Neuronal stem cell (in vitro differentiated cells): ENCODE data around the gene PLXNC1.

Experiments
- DNase-seq: peaks from one replicate; pipeline ENCODE4 v3.0.0-alpha.2; 2013; ENCODE audit warnings: low spot score
- H2AFZ ChIP-seq: one replicate; pipeline ENCODE4 v1.6.1; 2013; ENCODE audit warnings: mild to moderate bottlenecking, low read length, inconsistent platforms
- H2AK5ac ChIP-seq: 2 replicates; pipeline ENCODE4 v1.6.1; 2013; ENCODE audit warnings: low read depth, mild to moderate bottlenecking, inconsistent platforms, low read length, moderate library complexity, mixed read lengths
- H2BK120ac ChIP-seq: 2 replicates; pipeline ENCODE4 v1.6.1; 2013; ENCODE audit warnings: low read depth, mild to moderate bottlenecking, inconsistent platforms, low read length, moderate library complexity, mixed read lengths
- H2BK12ac ChIP-seq: one replicate; pipeline ENCODE4 v1.6.1; 2013; ENCODE audit warnings: low read length, inconsistent platforms
- H2BK15ac ChIP-seq: 2 replicates; pipeline ENCODE4 v1.6.1; 2013; ENCODE audit warnings: mild to moderate bottlenecking, low read length, inconsistent platforms, mixed read lengths
- H2BK5ac ChIP-seq: one replicate; pipeline ENCODE4 v1.6.1; 2013; ENCODE audit warnings: inconsistent platforms, mild to moderate bottlenecking, low read length, moderate library complexity
- H3K14ac ChIP-seq: one replicate; pipeline ENCODE4 v1.6.1; 2013; ENCODE audit warnings: low read length, inconsistent platforms
- H3K18ac ChIP-seq: 2 replicates; pipeline ENCODE4 v1.6.1; 2013; ENCODE audit warnings: low read length, inconsistent platforms
- H3K23ac ChIP-seq: 2 replicates; pipeline ENCODE4 v1.6.1; 2013; ENCODE audit warnings: low read depth, mild to moderate bottlenecking, mixed read lengths, low read length, inconsistent platforms; ENCODE audit not compliant: poor library complexity
- H3K27ac ChIP-seq: replicated peaks from 3 replicates; pipeline ENCODE4 v1.5.1; 2013; ENCODE audit warnings: low read length, inconsistent platforms
- H3K27me3 ChIP-seq, 3 experiments: 2 replicates each; pipeline ENCODE4 v1.6.1; 2013; ENCODE audit warnings: low read length in 3 of 3, mild to moderate bottlenecking in 2 of 3, inconsistent platforms in 1 of 3, low read depth in 1 of 3, mixed read lengths in 1 of 3, moderate library complexity in 1 of 3; ENCODE audit not compliant: control insufficient read depth in 3 of 3, insufficient read depth in 3 of 3
- H3K36me3 ChIP-seq, 2 donors: replicated peaks in 1 of 2; 2 replicates each; pipeline ENCODE4 v1.6.1; 2013; ENCODE audit warnings: low read length in 2 of 2; ENCODE audit not compliant: control insufficient read depth in 2 of 2, insufficient read depth in 2 of 2
- H3K4ac ChIP-seq: 2 replicates; pipeline ENCODE4 v1.6.1; 2013; ENCODE audit warnings: inconsistent platforms, mild to moderate bottlenecking, low read length, moderate library complexity
- H3K4me1 ChIP-seq, 2 donors: 1 replicate in 1 of 2; 2 replicates in 1 of 2; pipeline ENCODE4 v1.6.1; 2013; ENCODE audit warnings: low read length in 2 of 2, low read depth in 1 of 2; ENCODE audit not compliant: control insufficient read depth in 2 of 2, insufficient read depth in 1 of 2
- H3K4me2 ChIP-seq: one replicate; pipeline ENCODE4 v1.6.1; 2013; ENCODE audit warnings: mild to moderate bottlenecking, low read length, inconsistent platforms; ENCODE audit not compliant: insufficient read depth, poor library complexity, severe bottlenecking
- H3K4me3 ChIP-seq, 2 donors: 2 replicates each; pipeline ENCODE4 v1.5.1; 2013; ENCODE audit warnings: low read length in 2 of 2, mild to moderate bottlenecking in 2 of 2, inconsistent platforms in 1 of 2, moderate library complexity in 1 of 2
- H3K79me1 ChIP-seq: one replicate; pipeline ENCODE4 v1.6.1; 2013; ENCODE audit warnings: low read depth, mild to moderate bottlenecking, inconsistent platforms, low read length, moderate library complexity
- H3K9ac ChIP-seq: one replicate; pipeline ENCODE4 v1.6.1; 2013; ENCODE audit warnings: mild to moderate bottlenecking, low read depth, low read length, inconsistent platforms; ENCODE audit not compliant: poor library complexity
- H3K9me3 ChIP-seq, 2 donors: replicated peaks in 1 of 2; 2 replicates each; pipeline versions ENCODE3 to v1.6.1; 2013; ENCODE audit warnings: low read length in 2 of 2, mild to moderate bottlenecking in 2 of 2, inconsistent platforms in 1 of 2, low read depth in 1 of 2, mixed read lengths in 1 of 2, moderate library complexity in 1 of 2; ENCODE audit not compliant: control insufficient read depth in 2 of 2, insufficient read depth in 1 of 2
- H4K8ac ChIP-seq: one replicate; pipeline ENCODE4 v1.6.1; 2013; ENCODE audit warnings: low read depth, mild to moderate bottlenecking, inconsistent platforms, low read length, moderate library complexity
- H4K91ac ChIP-seq: one replicate; pipeline ENCODE4 v1.6.1; 2013; ENCODE audit warnings: low read length, low read depth, mild to moderate bottlenecking, inconsistent platforms; ENCODE audit not compliant: poor library complexity
- WGBS, 2 donors: extraction: QIAGEN DNeasy Blood & Tissue Kit; methylation state at CpG; one replicate each; pipeline ENCODE4 v1.1.7; 2013; ENCODE audit warnings: missing lambda C conversion rate in 2 of 2, mixed read lengths in 1 of 2; ENCODE audit not compliant: insufficient read length in 2 of 2, insufficient replicate concordance in 1 of 2; ENCODE audit errors: extremely low coverage in 2 of 2; 5-methylcytosine and 5-hydroxymethylcytosine counted together

Gene PLXNC1

GRCh38 chr12:94266796-94267536 lies 118.6 kb downstream of the PLXNC1 start:
- H3K79me1 ChIP-seq = no peaks in the 10 kb centered on the region
- no peak overlapping the region for H3K9ac ChIP-seq
- no peak overlapping the region for H3K18ac ChIP-seq
- H3K27me3 ChIP-seq = no peaks in the 10 kb centered on the region
- peaks cover 5 to 19% of the 10 kb centered on the region in 2 donors for H3K4me1 ChIP-seq
- H3K27ac ChIP-seq = no peak overlapping the region
- H3K14ac ChIP-seq = no peak overlapping the region
- H2AK5ac ChIP-seq = no peak overlapping the region
- no CpG with 5 or more reads among the region's 11 CpGs for WGBS, 2 donors
- no peak overlapping the region for H4K91ac ChIP-seq
- no peak overlapping the region for H3K23ac ChIP-seq
- peaks cover 0 to 3% of the 10 kb centered on the region in 2 donors for H3K36me3 ChIP-seq
- H3K4ac ChIP-seq = no peak overlapping the region
- no peak overlapping the region for H2BK5ac ChIP-seq
- no peak overlapping the region for H2AFZ ChIP-seq
- H2BK120ac ChIP-seq = no peak overlapping the region
- no peak overlapping the region for H3K4me3 ChIP-seq
- H2BK15ac ChIP-seq = no peak overlapping the region
- no peak for DNase-seq
- H3K4me2 ChIP-seq = no peak overlapping the region
- no peaks in the 10 kb centered on the region for H3K9me3 ChIP-seq
- H2BK12ac ChIP-seq = no peak overlapping the region
- H4K8ac ChIP-seq = no peak overlapping the region

GRCh38 chr12:94267537-94267872 lies 119.1 kb downstream of the PLXNC1 start:
- Histone ChIP-seq H2AK5ac (no peak overlapping the region), H3K36me3 (peaks cover 0 to 3% of the 10 kb centered on the region in 2 donors), H3K27me3 (no peaks in the 10 kb centered on the region), H3K4me2 (no peak overlapping the region), H4K91ac (no peak overlapping the region), H3K9ac (no peak overlapping the region), H2BK12ac (no peak overlapping the region), H3K9me3 (no peaks in the 10 kb centered on the region), H3K27ac (no peak overlapping the region), H3K14ac (no peak overlapping the region), H2BK120ac (no peak overlapping the region), H3K18ac (no peak overlapping the region), H3K4me1 (peaks cover 5 to 14% of the 10 kb centered on the region in 2 donors), H2BK15ac (no peak overlapping the region), H2BK5ac (no peak overlapping the region), H3K79me1 (no peaks in the 10 kb centered on the region), H3K23ac (no peak overlapping the region), H2AFZ (no peak overlapping the region), H3K4me3 (no peak overlapping the region), H3K4ac (no peak overlapping the region), H4K8ac (no peak overlapping the region)
- WGBS, 2 donors = no CpG with 5 or more reads among the region's 3 CpGs
- DNase-seq = no peak

DNA sequence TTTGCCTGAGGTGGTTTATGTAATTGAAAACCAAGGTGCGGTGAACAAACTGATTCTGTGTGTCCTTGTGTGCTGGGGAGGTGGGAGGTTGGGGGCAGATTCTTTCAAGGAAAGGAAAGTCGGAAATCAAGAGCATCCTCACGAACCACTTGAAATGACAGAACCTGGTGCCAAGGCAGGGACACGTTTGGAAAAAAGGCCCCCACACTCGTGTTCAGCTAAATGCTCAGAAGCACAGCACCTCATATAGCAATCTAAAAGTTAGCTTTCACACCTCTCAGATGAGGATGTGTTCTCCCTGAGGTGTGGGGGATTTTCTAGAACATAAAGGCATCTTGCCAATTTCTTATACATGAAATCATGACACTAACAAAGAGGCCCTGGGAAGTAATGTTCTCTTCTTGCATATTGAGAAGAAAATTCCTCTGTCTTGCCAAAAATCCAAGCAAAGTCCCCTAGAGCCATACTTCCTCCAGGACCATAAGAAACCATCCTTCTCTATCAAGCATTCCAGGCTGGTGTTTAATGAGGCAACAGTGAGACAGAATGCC lies 119.6 kb downstream of the PLXNC1 start:
- no peak overlapping the region for H2BK12ac ChIP-seq
- H3K36me3 ChIP-seq = peaks cover 0 to 3% of the 10 kb centered on the region in 2 donors
- H3K14ac ChIP-seq = no peak overlapping the region
- H2BK5ac ChIP-seq = no peak overlapping the region
- no peak overlapping the region for H3K23ac ChIP-seq
- no peak overlapping the region for H4K91ac ChIP-seq
- no peak overlapping the region for H3K18ac ChIP-seq
- no peak overlapping the region for H3K9ac ChIP-seq
- H3K9me3 ChIP-seq = no peaks in the 10 kb centered on the region
- no peaks in the 10 kb centered on the region for H3K79me1 ChIP-seq
- peaks cover 5 to 11% of the 10 kb centered on the region in 2 donors for H3K4me1 ChIP-seq
- H2BK15ac ChIP-seq = no peak overlapping the region
- H3K4me3 ChIP-seq = no peak overlapping the region
- DNase-seq = no peak
- no CpG with 5 or more reads among the region's 5 CpGs for WGBS, 2 donors
- no peak overlapping the region for H2AFZ ChIP-seq
- H3K4me2 ChIP-seq = no peak overlapping the region
- no peak overlapping the region for H2AK5ac ChIP-seq
- H2BK120ac ChIP-seq = no peak overlapping the region
- no peak overlapping the region for H3K27ac ChIP-seq
- H3K27me3 ChIP-seq = no peaks in the 10 kb centered on the region
- no peak overlapping the region for H4K8ac ChIP-seq
- H3K4ac ChIP-seq = no peak overlapping the region

GRCh38 chr12:94269316-94269999 lies 121.1 kb downstream of the PLXNC1 start:
- H3K23ac ChIP-seq = no peak overlapping the region
- H2BK120ac ChIP-seq = no peak overlapping the region
- no CpG with 5 or more reads among the region's 4 CpGs for WGBS, 2 donors
- H4K91ac ChIP-seq = no peak overlapping the region
- no peaks in the 10 kb centered on the region for H3K27me3 ChIP-seq
- H3K4me3 ChIP-seq = no peak overlapping the region
- no peak overlapping the region for H3K4ac ChIP-seq
- no peak overlapping the region for H2AFZ ChIP-seq
- no peak overlapping the region for H3K9ac ChIP-seq
- H3K18ac ChIP-seq = no peak overlapping the region
- H3K4me1 ChIP-seq = peaks cover 0 to 2% of the 10 kb centered on the region in 2 donors
- H2BK15ac ChIP-seq = no peak overlapping the region
- H4K8ac ChIP-seq = no peak overlapping the region
- no peak overlapping the region for H2BK12ac ChIP-seq
- no peak for DNase-seq
- H2BK5ac ChIP-seq = no peak overlapping the region
- no peak overlapping the region for H3K4me2 ChIP-seq
- no peak overlapping the region for H3K27ac ChIP-seq
- H3K9me3 ChIP-seq = no peaks in the 10 kb centered on the region
- H2AK5ac ChIP-seq = no peak overlapping the region
- H3K36me3 ChIP-seq = peaks cover 0 to 3% of the 10 kb centered on the region in 2 donors
- H3K14ac ChIP-seq = no peak overlapping the region
- no peaks in the 10 kb centered on the region for H3K79me1 ChIP-seq
